H1 (cell line): ENCODE results near the gene DHRS7B. TPM values are rescaled to one million over a fixed set of nuclear protein-coding genes. Genes with fewer than 3 reads are reported as not detected.

ENCODE experiments used
- CTCF ChIA-PET: fragments of 300-600 bp; sonication (Branson Sonifier 250); formaldehyde crosslinking; loops from one replicate; lab custom pipeline; 2021; ENCODE audit not compliant: partially characterized antibody; lab: Charles Lee
- POLR2A ChIA-PET: fragments of 300-600 bp; sonication (Branson Sonifier 250); formaldehyde crosslinking; loops from one replicate; lab custom pipeline; 2021; ENCODE audit warnings: inconsistent platforms; ENCODE audit not compliant: partially characterized antibody; lab: Charles Lee
- DNase-seq, 2 experiments: peaks; one replicate each; pipeline versions ENCODE4 v3.0.0 to v3.0.0-alpha.2; 2010 to 2022; ENCODE audit warnings: low spot score in 2 of 2, low read depth in 1 of 2, mixed read lengths in 1 of 2
- FAIRE-seq: peaks from 2 replicates; lab custom pipeline; 2011; peaks lifted over from hg19 to GRCh38; lab: Jason Lieb, UNC
- H2AFZ ChIP-seq: 2 replicates; pipeline ENCODE4 v1.8.1; 2012; ENCODE audit warnings: low read length, inconsistent platforms
- H2AK5ac ChIP-seq: 2 replicates; pipeline ENCODE4 v1.6.1; 2013; ENCODE audit warnings: low read depth, low read length
- H2BK120ac ChIP-seq: replicated peaks from 2 replicates; pipeline ENCODE3; 2013; ENCODE audit warnings: low read depth, low read length, inconsistent platforms
- H2BK12ac ChIP-seq: 2 replicates; pipeline ENCODE4 v1.6.1; 2013; ENCODE audit warnings: low read depth, low read length
- H2BK15ac ChIP-seq: 2 replicates; pipeline ENCODE4 v1.6.1; 2013; ENCODE audit warnings: low read length
- H2BK20ac ChIP-seq: 2 replicates; pipeline ENCODE4 v1.6.1; 2013; ENCODE audit warnings: low read length
- H2BK5ac ChIP-seq: 2 replicates; pipeline ENCODE4 v1.6.1; 2013; ENCODE audit warnings: low read depth, low read length
- H3K14ac ChIP-seq: 2 replicates; pipeline ENCODE4 v1.6.1; 2013; ENCODE audit warnings: inconsistent platforms; ENCODE audit not compliant: insufficient read length
- H3K18ac ChIP-seq: 2 replicates; pipeline ENCODE4 v1.6.1; 2013; ENCODE audit warnings: low read length; ENCODE audit errors: extremely low read depth
- H3K23ac ChIP-seq: 2 replicates; pipeline ENCODE4 v1.6.1; 2013; ENCODE audit warnings: inconsistent platforms; ENCODE audit not compliant: insufficient read length
- H3K23me2 ChIP-seq: 2 replicates; pipeline ENCODE4 v1.6.1; 2013; ENCODE audit warnings: low read depth, low read length
- H3K27ac ChIP-seq: 2 replicates; pipeline ENCODE4 v1.6.1; 2011; ENCODE audit warnings: low read depth, low read length, inconsistent platforms
- H3K27me3 ChIP-seq, 4 experiments: replicated peaks in 1 of 4; 1 replicate in 1 of 4; 2 replicates in 3 of 4; pipeline versions ENCODE4 v1.6.1 to v1.8.1; 2011 to 2013; ENCODE audit warnings: low read length in 3 of 4, mild to moderate bottlenecking in 3 of 4, inconsistent platforms in 2 of 4, mixed read lengths in 2 of 4, moderate library complexity in 1 of 4; ENCODE audit not compliant: control insufficient read depth in 3 of 4, insufficient read depth in 3 of 4; ENCODE audit errors: extremely low read depth in 1 of 4
- H3K36me3 ChIP-seq, 4 experiments: 2 replicates each; pipeline versions ENCODE4 v1.6.1 to v1.8.1; 2011 to 2013; ENCODE audit warnings: mild to moderate bottlenecking in 4 of 4, low read length in 3 of 4, moderate library complexity in 2 of 4, control low read depth in 1 of 4, inconsistent platforms in 1 of 4; ENCODE audit not compliant: insufficient read depth in 4 of 4, control insufficient read depth in 2 of 4
- H3K4ac ChIP-seq: replicated peaks from 2 replicates; pipeline ENCODE3; 2013; ENCODE audit warnings: low read length, low read depth, mixed read lengths, inconsistent platforms; ENCODE audit not compliant: insufficient read length
- H3K4me1 ChIP-seq, 4 experiments: replicated peaks in 1 of 4; 1 replicate in 1 of 4; 2 replicates in 3 of 4; pipeline versions ENCODE4 v1.6.1 to v1.8.1; 2011 to 2013; ENCODE audit warnings: low read length in 3 of 4, inconsistent platforms in 2 of 4, mixed read lengths in 1 of 4; ENCODE audit not compliant: insufficient read depth in 4 of 4, control insufficient read depth in 3 of 4
- H3K4me2 ChIP-seq, 2 experiments: 2 replicates each; pipeline versions ENCODE4 v1.6.1 to v1.8.1; 2011 to 2013; ENCODE audit warnings: low read depth in 2 of 2, low read length in 2 of 2, control low read depth in 1 of 2, inconsistent platforms in 1 of 2, mild to moderate bottlenecking in 1 of 2; ENCODE audit not compliant: insufficient read depth in 1 of 2
- H3K4me3 ChIP-seq, 4 experiments: fragments of 200-600, 300-600 bp in 1 of 4; sonication (generic), shearing (Covaris generic), sonication (Bioruptor Twin) in 1 of 4; 2 replicates each; pipeline versions ENCODE4 v1.5.1 to v1.8.1; 2011 to 2016; ENCODE audit warnings: low read length in 4 of 4, low read depth in 3 of 4, control low read depth in 2 of 4, inconsistent platforms in 2 of 4, mild to moderate bottlenecking in 2 of 4, mixed read lengths in 1 of 4, moderate library complexity in 1 of 4; ENCODE audit not compliant: insufficient read depth in 2 of 4; ENCODE audit errors: extremely low read depth in 1 of 4
- H3K56ac ChIP-seq: replicated peaks from 2 replicates; pipeline ENCODE3; 2013; ENCODE audit warnings: low read depth, mild to moderate bottlenecking, mixed read lengths, low read length, inconsistent platforms; ENCODE audit not compliant: insufficient read length
- H3K79me1 ChIP-seq: 2 replicates; pipeline ENCODE4 v1.6.1; 2013; ENCODE audit warnings: low read depth, low read length, control low read depth
- H3K79me2 ChIP-seq, 2 experiments: 2 replicates each; pipeline versions ENCODE4 v1.6.1 to v1.8.1; 2012 to 2013; ENCODE audit warnings: low read length in 2 of 2, mild to moderate bottlenecking in 2 of 2, inconsistent platforms in 1 of 2; ENCODE audit not compliant: insufficient read depth in 2 of 2, control insufficient read depth in 1 of 2
- H3K9ac ChIP-seq, 4 experiments: replicated peaks in 1 of 4; 1 replicate in 1 of 4; 2 replicates in 3 of 4; pipeline versions ENCODE4 v1.6.1 to v1.8.1; 2011 to 2013; ENCODE audit warnings: low read depth in 3 of 4, low read length in 3 of 4, control low read depth in 2 of 4, mild to moderate bottlenecking in 2 of 4, moderate library complexity in 2 of 4, inconsistent platforms in 1 of 4; ENCODE audit errors: extremely low read depth in 1 of 4
- H3K9me3 ChIP-seq, 2 experiments: 2 replicates each; pipeline versions ENCODE4 v1.6.1 to v1.8.1; 2012 to 2013; ENCODE audit warnings: mild to moderate bottlenecking in 2 of 2, moderate library complexity in 2 of 2, control low read depth in 1 of 2, inconsistent platforms in 1 of 2, low read depth in 1 of 2, low read length in 1 of 2, mixed read lengths in 1 of 2; ENCODE audit not compliant: insufficient read depth in 2 of 2
- H4K20me1 ChIP-seq, 2 experiments: replicated peaks in 1 of 2; 2 replicates each; pipeline versions ENCODE3 to v1.8.1; 2011 to 2013; ENCODE audit warnings: inconsistent platforms in 2 of 2, low read length in 2 of 2, mild to moderate bottlenecking in 1 of 2; ENCODE audit not compliant: insufficient read depth in 2 of 2, control insufficient read depth in 1 of 2
- H4K5ac ChIP-seq: 2 replicates; pipeline ENCODE4 v1.6.1; 2013; ENCODE audit warnings: low read length, low read depth, mixed read lengths, inconsistent platforms; ENCODE audit not compliant: insufficient read length
- H4K8ac ChIP-seq: 2 replicates; pipeline ENCODE4 v1.8.0; 2013; ENCODE audit warnings: mild to moderate bottlenecking, moderate library complexity, low read length, inconsistent platforms; ENCODE audit not compliant: insufficient read depth; ENCODE audit errors: extremely low read depth
- H4K91ac ChIP-seq: replicated peaks from 2 replicates; pipeline ENCODE3; 2013; ENCODE audit warnings: low read length, mixed read lengths, inconsistent platforms; ENCODE audit not compliant: insufficient read length
- BCL11A ChIP-seq, 2 experiments: IDR thresholded peaks; one replicate each; pipeline ENCODE4 v1.6.1; 2011; ENCODE audit warnings: low read depth in 2 of 2, low read length in 2 of 2, mild to moderate bottlenecking in 2 of 2
- EZH2 ChIP-seq: fragments of 200-600 bp; sonication (generic); IDR thresholded peaks from 2 replicates; pipeline ENCODE4 v1.7.1; 2012; ENCODE audit warnings: low read depth, mild to moderate bottlenecking, moderate library complexity, low read length, inconsistent platforms; ENCODE audit not compliant: severe bottlenecking
- GTF2F1 ChIP-seq: IDR thresholded peaks from 2 replicates; pipeline ENCODE4 v1.6.1; 2012; ENCODE audit warnings: low read depth, low read length, improper control_type of control experiment, borderline replicate concordance
- JUND ChIP-seq: IDR thresholded peaks from 2 replicates; pipeline ENCODE4 v1.6.1; 2011; ENCODE audit warnings: mild to moderate bottlenecking, improper control_type of control experiment, low read length
- SIX5 ChIP-seq: IDR thresholded peaks from 2 replicates; pipeline ENCODE4 v1.6.1; 2011; ENCODE audit warnings: mild to moderate bottlenecking, low read depth, low read length
- SUZ12 ChIP-seq: fragments of 200-600 bp; sonication (generic); IDR thresholded peaks from 2 replicates; pipeline ENCODE4 v1.6.1; 2012; ENCODE audit warnings: mild to moderate bottlenecking, inconsistent platforms, low read length, moderate library complexity, mixed read lengths
- whole genome bisulfite sequencing, 2 experiments: shearing (Covaris generic) in 1 of 2; methylation state at CpG; one replicate each; pipeline versions ENCODE4 v1.1.6 to v1.1.7; 2013 to 2015; ENCODE audit warnings: low lambda C conversion rate in 2 of 2, mixed read lengths in 2 of 2, inconsistent platforms in 1 of 2, low coverage in 1 of 2, missing lambda C conversion rate in 1 of 2; ENCODE audit not compliant: insufficient replicate concordance in 2 of 2, insufficient coverage in 1 of 2, insufficient read length in 1 of 2; ENCODE audit errors: extremely low coverage in 1 of 2, missing lambda C conversion rate in 1 of 2; 5-methylcytosine and 5-hydroxymethylcytosine counted together
- polyA plus RNA-seq, 7 experiments: library from polyadenylated mRNA; depleted of rRNA in 3 of 7; stranded (reverse) in 5 of 7; unstranded in 2 of 7; fragments of >200 nt in 5 of 7; fragments of 200-250 nt in 2 of 7; gene quantifications; 1 replicate in 5 of 7; 2 replicates in 1 of 7; 4 replicates in 1 of 7; pipeline versions ENCODE4 v1.2.1 to v1.2.3, GENCODE V29; 2011 to 2013; ENCODE audit warnings: missing spikeins in 2 of 7, mixed read lengths in 2 of 7
- total RNA-seq: library from RNA; stranded (reverse); fragmentation: NEBNext Ultra II Directional; extraction: Animal tissue kit (Norgen Biotek cat#: 25700); gene quantifications from 2 replicates; pipeline ENCODE4 v1.2.1, GENCODE V29; 2021
- TF ChIP-seq, protein P1 (sequence below): IDR thresholded peaks from 2 replicates; pipeline ENCODE4 v1.6.1; 2012; ENCODE audit warnings: inconsistent platforms

DHRS7B gene
- total and polyA plus RNA-seq, 2 of the 8 experiments (the other 6 are each of a cell fraction or from before 2014, with no cell fraction given), result 11.0 to 27.9 TPM

DNA sequence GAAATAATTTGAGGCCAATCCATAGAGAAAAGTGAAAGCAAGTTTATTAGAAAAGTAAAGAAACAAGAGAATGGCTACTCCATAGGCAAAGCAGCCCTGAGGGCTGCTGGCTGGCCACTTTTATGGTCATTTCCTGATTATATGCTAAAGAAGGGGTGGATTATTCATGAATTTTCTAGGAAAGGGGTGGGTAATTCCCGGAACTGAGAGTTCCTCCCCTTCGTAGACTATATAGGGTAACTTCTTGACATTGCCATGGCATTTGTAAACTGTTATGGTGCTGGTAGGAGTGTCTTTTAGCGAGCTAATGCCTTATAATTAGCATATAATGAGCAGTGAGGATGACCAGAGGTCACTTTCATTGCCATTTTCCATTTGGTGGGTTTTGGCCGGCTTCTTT, 4.4 kb downstream of the DHRS7B start:
- Histone ChIP-seq H2BK15ac (no peak overlapping the region), H2BK12ac (no peak overlapping the region), H3K18ac (no peak overlapping the region), H2AFZ (no peak overlapping the region), H3K4ac (no peak overlapping the region), H3K79me1 (peaks cover 2% of the 10 kb centered on the region; the same call in 1 of the 2 replicates), H3K27me3 (no peaks in the 10 kb centered on the region; a peak in 1 of 7 replicates), H2BK5ac (no peak overlapping the region), H3K4me3 (no peak overlapping the region), H2BK20ac (no peak overlapping the region), H3K14ac (no peak overlapping the region), H3K79me2 (peaks cover 0 to 31% of the 10 kb centered on the region in 2 experiments; a peak in 2 of 4 replicates), H3K23ac (no peak overlapping the region), H4K8ac (no peak overlapping the region), H3K36me3 (no peaks in the 10 kb centered on the region), H3K4me1 (peaks cover 0 to 4% (median 0%) of the 10 kb centered on the region in 4 experiments; a peak in 2 of 7 replicates), H3K56ac (no peak overlapping the region), H4K91ac (no peak overlapping the region), H3K9ac (no peak overlapping the region), H2AK5ac (no peak overlapping the region), H3K9me3 (peaks cover 7 to 10% of the 10 kb centered on the region in 2 experiments), H3K4me2 (no peak overlapping the region), H2BK120ac (no peak overlapping the region), H4K20me1 (no peaks in the 10 kb centered on the region), H3K23me2 (peaks cover 10% of the 10 kb centered on the region), H3K27ac (no peak overlapping the region), H4K5ac (no peak overlapping the region)
- FAIRE-seq, result no peak
- CTCF ChIA-PET, result interaction anchor here (1.2 to 2.1 kb wide), 3 partner anchors 12 to 382 kb away, joined by 3 to 9 read pairs (median 4); no protein-coding TSS in a partner anchor
- POLR2A ChIA-PET, result interaction anchor here (0.9 to 1.3 kb wide), 2 partner anchors 9 to 83 kb away, joined by 4 read pairs; partner anchors contain the start of gene TMEM11
- TF ChIP-seq GTF2F1 (no peak), SIX5 (no peak), BCL11A (IDR thresholded peaks at IDR 0.05; ENCODE audit: low read depth in 2 of 2, low read length in 2 of 2) (no peak), JUND (no peak), EZH2 (no peak), SUZ12 (no peak)
- TF ChIP-seq, protein P1, sequence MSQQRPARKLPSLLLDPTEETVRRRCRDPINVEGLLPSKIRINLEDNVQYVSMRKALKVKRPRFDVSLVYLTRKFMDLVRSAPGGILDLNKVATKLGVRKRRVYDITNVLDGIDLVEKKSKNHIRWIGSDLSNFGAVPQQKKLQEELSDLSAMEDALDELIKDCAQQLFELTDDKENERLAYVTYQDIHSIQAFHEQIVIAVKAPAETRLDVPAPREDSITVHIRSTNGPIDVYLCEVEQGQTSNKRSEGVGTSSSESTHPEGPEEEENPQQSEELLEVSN, result no peak
- WGBS, 2 experiments, result 70% methylated on average over 4 of the region's 4 CpGs; no CpG with 5 or more reads in 1 of the 2 experiments
- DNase-seq, result no peak
